ENCODE data around the gene ARHGAP12.
"Not testable (repeated sequence)": the region's sequence is repeated elsewhere in the genome, so short reads cannot be mapped to it uniquely, and the experiment has no call there.

Gene ARHGAP12

GRCh38 chr10:31975157-31975765 is 46.6 kb upstream of the ARHGAP12 start:
- Histone ChIP-seq H3K27ac (ENCODE audit: low read depth, low read length) (no peak overlapping the region), H4K20me1 (ENCODE audit: low read depth, low read length) (no peaks in the 10 kb centered on the region), H2AFZ (ENCODE audit: low read depth, low read length, severe bottlenecking) (no peak overlapping the region), H3K4me3 (ENCODE audit: insufficient read depth, low read length, poor library complexity, severe bottlenecking) (no peak overlapping the region), H3K79me2 (ENCODE audit: insufficient read depth, low read length) (no peaks in the 10 kb centered on the region), H3K36me3 (ENCODE audit: low read length) (no peaks in the 10 kb centered on the region), H3F3A (ENCODE audit: insufficient read depth) (no peaks in the 10 kb centered on the region), H3K9me2 (replicated peaks; ENCODE audit: insufficient read depth, low read length) (no peaks in the 10 kb centered on the region), H3K4me2 (ENCODE audit: low read depth, low read length, poor library complexity, severe bottlenecking) (no peak overlapping the region), H3K9ac (ENCODE audit: low read length) (no peak overlapping the region), H3K27me3 (ENCODE audit: low read length) (no peaks in the 10 kb centered on the region), H3K9me3 (ENCODE audit: insufficient read depth, low read length) (no peaks in the 10 kb centered on the region)
- TF ChIP-seq EZH2phosphoT487 (conservative IDR thresholded peaks at IDR 0.05; ENCODE audit: low read length) = no peak
- TF ChIP-seq, protein P1, sequence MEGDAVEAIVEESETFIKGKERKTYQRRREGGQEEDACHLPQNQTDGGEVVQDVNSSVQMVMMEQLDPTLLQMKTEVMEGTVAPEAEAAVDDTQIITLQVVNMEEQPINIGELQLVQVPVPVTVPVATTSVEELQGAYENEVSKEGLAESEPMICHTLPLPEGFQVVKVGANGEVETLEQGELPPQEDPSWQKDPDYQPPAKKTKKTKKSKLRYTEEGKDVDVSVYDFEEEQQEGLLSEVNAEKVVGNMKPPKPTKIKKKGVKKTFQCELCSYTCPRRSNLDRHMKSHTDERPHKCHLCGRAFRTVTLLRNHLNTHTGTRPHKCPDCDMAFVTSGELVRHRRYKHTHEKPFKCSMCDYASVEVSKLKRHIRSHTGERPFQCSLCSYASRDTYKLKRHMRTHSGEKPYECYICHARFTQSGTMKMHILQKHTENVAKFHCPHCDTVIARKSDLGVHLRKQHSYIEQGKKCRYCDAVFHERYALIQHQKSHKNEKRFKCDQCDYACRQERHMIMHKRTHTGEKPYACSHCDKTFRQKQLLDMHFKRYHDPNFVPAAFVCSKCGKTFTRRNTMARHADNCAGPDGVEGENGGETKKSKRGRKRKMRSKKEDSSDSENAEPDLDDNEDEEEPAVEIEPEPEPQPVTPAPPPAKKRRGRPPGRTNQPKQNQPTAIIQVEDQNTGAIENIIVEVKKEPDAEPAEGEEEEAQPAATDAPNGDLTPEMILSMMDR (IDR thresholded peaks at IDR 0.05; ENCODE audit: insufficient read depth, low read length, poor library complexity, severe bottlenecking) = no peak

DNA sequence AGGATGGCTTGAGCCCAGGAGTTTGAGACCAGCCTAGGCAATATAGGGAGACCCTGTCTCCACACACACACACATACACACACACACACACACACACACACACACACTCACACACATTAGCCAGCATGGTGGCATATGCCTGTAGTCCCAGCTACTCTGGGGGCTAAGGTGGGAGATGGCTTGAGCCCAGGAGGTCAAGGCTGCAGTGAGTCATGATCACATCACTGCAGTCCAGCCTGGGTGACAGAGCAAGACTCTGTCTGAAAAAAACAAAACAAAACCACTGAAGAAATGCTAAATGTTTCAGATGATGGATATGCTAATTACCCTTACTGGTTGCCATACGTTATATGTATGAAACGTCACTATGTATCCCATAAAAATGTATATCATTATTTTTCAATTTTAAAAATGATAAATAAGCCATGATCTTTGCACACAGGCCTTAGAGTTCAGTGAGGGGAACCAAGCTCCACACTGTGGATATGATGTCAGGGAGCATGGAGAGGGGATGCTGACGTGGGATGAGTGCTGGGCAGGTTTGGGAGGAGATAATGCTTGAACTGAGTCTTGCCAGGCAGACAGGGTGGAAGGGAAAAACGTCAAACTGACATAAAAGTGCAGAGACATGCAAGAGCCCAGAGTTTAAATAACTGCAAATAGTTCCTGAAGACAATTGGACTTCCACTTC is 45.9 kb upstream of the ARHGAP12 start:
- no peaks in the 10 kb centered on the region for H3F3A ChIP-seq (ENCODE audit: insufficient read depth)
- no peaks in the 10 kb centered on the region for H3K27me3 ChIP-seq (ENCODE audit: low read length)
- H2AFZ ChIP-seq (ENCODE audit: low read depth, low read length, severe bottlenecking) = no peak overlapping the region
- no peak overlapping the region for H3K4me2 ChIP-seq (ENCODE audit: low read depth, low read length, poor library complexity, severe bottlenecking)
- H3K27ac ChIP-seq (ENCODE audit: low read depth, low read length) = no peak overlapping the region
- H3K9me3 ChIP-seq (ENCODE audit: insufficient read depth, low read length) = no peaks in the 10 kb centered on the region
- no peaks in the 10 kb centered on the region for H3K36me3 ChIP-seq (ENCODE audit: low read length)
- H3K79me2 ChIP-seq (ENCODE audit: insufficient read depth, low read length) = no peaks in the 10 kb centered on the region
- H4K20me1 ChIP-seq (ENCODE audit: low read depth, low read length) = no peaks in the 10 kb centered on the region
- H3K4me3 ChIP-seq (ENCODE audit: insufficient read depth, low read length, poor library complexity, severe bottlenecking) = no peak overlapping the region
- TF ChIP-seq, protein P1 (IDR thresholded peaks at IDR 0.05; ENCODE audit: insufficient read depth, low read length, poor library complexity, severe bottlenecking) = no peak
- TF ChIP-seq EZH2phosphoT487 (conservative IDR thresholded peaks at IDR 0.05; ENCODE audit: low read length) = no peak
- no peaks in the 10 kb centered on the region for H3K9me2 ChIP-seq (replicated peaks; ENCODE audit: insufficient read depth, low read length)
- H3K9ac ChIP-seq (ENCODE audit: low read length) = no peak overlapping the region

DNA sequence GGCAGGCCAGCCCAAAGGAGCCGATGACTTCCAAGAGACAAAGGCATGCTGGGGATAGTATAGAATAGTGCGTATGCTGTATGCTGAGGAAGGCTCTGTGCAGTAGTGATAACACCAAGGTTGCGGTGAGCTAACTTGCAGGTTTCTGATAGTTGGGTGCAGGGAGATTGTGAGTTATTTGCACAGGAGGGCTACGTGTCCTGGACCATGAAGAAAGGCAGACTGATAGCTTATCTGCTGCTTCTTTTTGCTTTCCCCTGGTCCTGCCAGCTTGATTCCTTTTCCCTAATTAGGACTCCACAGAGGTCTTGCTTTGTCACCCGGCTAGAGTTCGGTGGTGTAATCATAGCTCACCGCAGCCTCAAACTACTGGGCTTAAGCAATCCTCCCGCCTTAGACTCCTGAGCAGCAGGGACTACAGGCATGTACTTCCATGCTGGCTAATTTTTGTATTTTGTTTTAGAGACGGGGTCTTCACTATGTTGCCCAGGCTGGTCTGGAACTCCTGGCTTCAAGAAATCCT is 43.9 kb upstream of the ARHGAP12 start:
- Histone ChIP-seq H3K36me3 (ENCODE audit: low read length) (no peaks in the 10 kb centered on the region), H2AFZ (ENCODE audit: low read depth, low read length, severe bottlenecking) (no peak overlapping the region), H3K9ac (ENCODE audit: low read length) (no peak overlapping the region), H3K27me3 (ENCODE audit: low read length) (no peaks in the 10 kb centered on the region), H3K79me2 (ENCODE audit: insufficient read depth, low read length) (no peaks in the 10 kb centered on the region), H3K9me3 (ENCODE audit: insufficient read depth, low read length) (no peaks in the 10 kb centered on the region), H4K20me1 (ENCODE audit: low read depth, low read length) (no peaks in the 10 kb centered on the region), H3K9me2 (replicated peaks; ENCODE audit: insufficient read depth, low read length) (no peaks in the 10 kb centered on the region), H3K4me3 (ENCODE audit: insufficient read depth, low read length, poor library complexity, severe bottlenecking) (no peak overlapping the region), H3K4me2 (ENCODE audit: low read depth, low read length, poor library complexity, severe bottlenecking) (no peak overlapping the region), H3K27ac (ENCODE audit: low read depth, low read length) (no peak overlapping the region), H3F3A (ENCODE audit: insufficient read depth) (no peaks in the 10 kb centered on the region)
- no peak for TF ChIP-seq EZH2phosphoT487 (conservative IDR thresholded peaks at IDR 0.05; ENCODE audit: low read length)
- TF ChIP-seq, protein P1 (IDR thresholded peaks at IDR 0.05; ENCODE audit: insufficient read depth, low read length, poor library complexity, severe bottlenecking) = no peak

DNA sequence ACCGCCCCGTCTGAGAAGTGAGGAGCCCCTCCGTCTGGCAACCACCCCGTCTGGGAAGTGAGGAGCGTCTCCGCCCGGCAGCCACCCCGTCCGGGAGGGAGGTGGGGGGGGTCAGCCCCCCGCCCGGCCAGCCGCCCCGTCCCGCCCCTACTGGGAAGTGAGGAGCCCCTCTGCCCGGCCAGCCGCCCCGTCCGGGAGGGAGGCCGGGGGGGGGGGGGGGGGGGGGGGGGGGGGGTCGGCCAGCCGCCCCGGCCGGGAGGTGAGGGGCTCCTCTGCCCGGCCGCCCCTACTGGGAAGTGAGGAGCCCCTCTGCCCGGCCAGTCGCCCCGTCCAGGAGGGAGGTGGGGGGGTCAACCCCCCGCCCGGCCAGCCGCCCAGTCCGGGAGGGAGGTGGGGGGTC is 41.2 kb upstream of the ARHGAP12 start:
- H3K4me2 ChIP-seq (ENCODE audit: low read depth, low read length, poor library complexity, severe bottlenecking); H3K27me3 ChIP-seq (ENCODE audit: low read length); H3K79me2 ChIP-seq (ENCODE audit: insufficient read depth, low read length); H3K36me3 ChIP-seq (ENCODE audit: low read length); H3F3A ChIP-seq (ENCODE audit: insufficient read depth); H3K9ac ChIP-seq (ENCODE audit: low read length); H3K4me3 ChIP-seq (ENCODE audit: insufficient read depth, low read length, poor library complexity, severe bottlenecking); H3K9me3 ChIP-seq (ENCODE audit: insufficient read depth, low read length); H2AFZ ChIP-seq (ENCODE audit: low read depth, low read length, severe bottlenecking); H3K27ac ChIP-seq (ENCODE audit: low read depth, low read length); H4K20me1 ChIP-seq (ENCODE audit: low read depth, low read length); H3K9me2 ChIP-seq (replicated peaks; ENCODE audit: insufficient read depth, low read length): not testable (repeated sequence)

All from SU-DHL-6 (cell line).